ENCODE data around the gene NBEAL1. TPM values are rescaled to one million over a fixed set of nuclear protein-coding genes. Genes with fewer than 3 reads are reported as not detected.

The NBEAL1 gene
- total RNA-seq, 2 donors from 2014 or later: 99.2 to 119 TPM

DNA sequence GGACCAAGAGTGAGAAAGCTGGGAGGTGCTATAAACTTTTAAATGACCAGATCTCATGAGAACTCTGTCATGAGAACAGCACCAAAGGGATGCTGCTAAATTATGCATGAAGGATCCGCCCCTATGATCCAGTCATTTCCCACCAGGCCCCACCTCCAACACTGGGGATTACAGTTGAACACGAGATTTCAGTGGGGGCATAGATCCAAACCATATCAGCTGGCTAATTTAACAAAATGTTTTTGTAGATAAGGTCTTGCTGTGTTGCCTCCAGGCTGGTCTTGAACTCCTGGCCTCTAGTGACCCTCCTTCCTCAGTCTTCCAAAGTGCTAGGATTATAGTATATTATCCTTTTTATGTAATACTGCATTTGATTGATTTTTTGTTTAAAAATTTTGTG is 56.0 kb downstream of the NBEAL1 start:
- Histone ChIP-seq H3K36me3 (peaks cover 32% of the 10 kb centered on the region), H3K27me3 (replicated peaks; ENCODE audit: insufficient read depth) (no peaks in the 10 kb centered on the region), H3K9me3 (no peaks in the 10 kb centered on the region), H3K4me3 (no peak overlapping the region), H3K27ac (no peak overlapping the region), H3K4me1 (ENCODE audit: control insufficient read depth in 1 of 2, low read depth in 2 of 2) (no peaks in the 10 kb centered on the region)
- DNase-seq (ENCODE audit: low spot score): no peak
- no peak for TF ChIP-seq CTCF (IDR thresholded peaks at IDR 0.05)
- ATAC-seq (ENCODE audit: insufficient number of reproducible peaks, low FRiP score, low read depth): no peak

DNA sequence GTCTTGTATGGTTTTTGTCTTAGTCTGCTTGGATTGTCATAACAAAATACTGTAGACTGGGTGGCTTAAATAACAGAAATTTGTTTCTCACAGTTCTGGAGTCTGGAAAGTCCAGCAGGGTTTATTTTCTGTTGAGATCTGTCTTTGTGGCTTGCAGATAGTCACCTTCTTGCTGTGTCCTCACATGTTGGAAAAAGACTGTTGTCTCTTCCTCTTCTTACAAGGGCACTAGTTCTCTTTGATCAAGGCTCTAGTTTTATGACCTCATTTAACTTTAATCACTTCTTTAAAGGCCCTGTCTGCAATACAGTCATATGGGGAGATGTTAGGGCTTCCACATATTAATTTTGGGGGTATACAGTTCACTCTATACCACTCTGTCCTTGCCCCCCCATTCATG is 56.5 kb downstream of the NBEAL1 start:
- H3K27me3 ChIP-seq (replicated peaks; ENCODE audit: insufficient read depth): no peaks in the 10 kb centered on the region
- no peak for TF ChIP-seq CTCF (IDR thresholded peaks at IDR 0.05)
- H3K27ac ChIP-seq: no peak overlapping the region
- no peaks in the 10 kb centered on the region for H3K9me3 ChIP-seq
- no peaks in the 10 kb centered on the region for H3K4me1 ChIP-seq (ENCODE audit: control insufficient read depth in 1 of 2, low read depth in 2 of 2)
- no peak for ATAC-seq (ENCODE audit: insufficient number of reproducible peaks, low FRiP score, low read depth)
- DNase-seq (ENCODE audit: low spot score): no peak
- peaks cover 36% of the 10 kb centered on the region for H3K36me3 ChIP-seq
- H3K4me3 ChIP-seq: no peak overlapping the region

DNA sequence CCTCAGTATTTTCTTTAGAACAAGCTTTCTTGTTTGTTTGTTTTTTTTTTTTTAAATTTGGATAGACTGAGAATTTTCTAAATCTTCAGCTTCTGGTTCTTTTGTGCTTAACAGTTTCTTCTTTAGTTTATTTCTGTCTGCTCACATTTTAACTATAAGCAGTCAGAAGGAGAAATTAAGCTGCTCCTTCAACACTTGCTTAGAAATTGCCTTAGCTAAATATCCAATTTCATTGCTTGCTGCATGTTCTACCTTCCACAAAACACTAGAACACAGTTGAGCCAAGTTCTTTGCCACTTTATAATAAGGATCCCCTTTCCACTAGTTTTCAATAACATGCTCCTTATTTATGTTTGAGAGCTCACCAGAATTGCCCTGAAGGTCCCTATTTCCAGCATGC is 57.7 kb downstream of the NBEAL1 start:
- DNase-seq (ENCODE audit: low spot score): no peak
- ATAC-seq (ENCODE audit: insufficient number of reproducible peaks, low FRiP score, low read depth): no peak

GRCh38 chr2:203077451-203077850 is 62.8 kb downstream of the NBEAL1 start:
- no peak overlapping the region for H3K27ac ChIP-seq
- peaks cover 22% of the 10 kb centered on the region for H3K36me3 ChIP-seq
- H3K27me3 ChIP-seq (replicated peaks; ENCODE audit: insufficient read depth): no peaks in the 10 kb centered on the region
- peaks cover 6% of the 10 kb centered on the region in 2 donors for H3K4me1 ChIP-seq (ENCODE audit: control insufficient read depth in 1 of 2, low read depth in 2 of 2)
- H3K9me3 ChIP-seq: no peaks in the 10 kb centered on the region
- ATAC-seq (ENCODE audit: insufficient number of reproducible peaks, low FRiP score, low read depth) (no peak), DNase-seq (ENCODE audit: low spot score) (no peak)
- no peak overlapping the region for H3K4me3 ChIP-seq
- no peak for TF ChIP-seq CTCF (IDR thresholded peaks at IDR 0.05)

More for the DNA sequence above, 57.7 kb downstream of the NBEAL1 start:
- no peaks in the 10 kb centered on the region for H3K27me3 ChIP-seq (replicated peaks; ENCODE audit: insufficient read depth)
- H3K4me3 ChIP-seq: no peak overlapping the region
- H3K4me1 ChIP-seq (ENCODE audit: control insufficient read depth in 1 of 2, low read depth in 2 of 2): peaks cover 0 to 4% of the 10 kb centered on the region in 2 donors
- peaks cover 33% of the 10 kb centered on the region for H3K36me3 ChIP-seq
- no peaks in the 10 kb centered on the region for H3K9me3 ChIP-seq
- no peak overlapping the region for H3K27ac ChIP-seq
- no peak for TF ChIP-seq CTCF (IDR thresholded peaks at IDR 0.05)

DNA sequence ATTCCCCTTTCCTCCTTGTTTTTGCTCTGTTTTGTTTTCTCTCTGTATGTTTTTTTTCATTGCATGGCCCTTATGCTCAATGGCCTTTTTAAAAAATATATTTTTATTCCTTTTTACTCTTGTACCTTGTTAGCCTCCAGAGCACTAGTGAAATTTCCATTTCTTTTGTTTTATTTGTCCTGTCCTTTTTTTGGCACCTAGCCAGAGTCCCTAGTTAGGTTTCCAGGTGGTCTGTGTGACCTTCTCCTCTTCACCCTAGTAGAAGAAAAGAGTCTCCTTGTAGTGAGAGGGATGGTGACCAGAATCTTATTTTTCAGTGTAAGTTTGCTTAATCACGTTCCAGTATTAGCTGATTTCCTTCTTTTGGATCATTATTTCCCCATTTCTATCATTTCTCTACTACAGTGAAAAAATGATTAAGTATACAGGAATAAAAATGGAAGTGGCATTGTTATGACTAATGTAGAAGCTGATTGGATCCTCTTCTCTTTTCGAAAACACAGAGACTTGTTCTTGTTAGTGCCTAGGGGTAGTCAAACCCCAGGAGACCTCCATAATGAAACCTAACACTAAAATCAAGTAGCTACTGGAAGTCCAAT is 65.9 kb downstream of the NBEAL1 start:
- H3K9me3 ChIP-seq: no peaks in the 10 kb centered on the region
- H3K4me1 ChIP-seq (ENCODE audit: control insufficient read depth in 1 of 2, low read depth in 2 of 2): peaks cover 10 to 18% of the 10 kb centered on the region in 2 donors
- no peak overlapping the region for H3K4me3 ChIP-seq
- H3K27ac ChIP-seq: peak overlapping the region in 1 of 2 donors; percentile 2
- TF ChIP-seq CTCF (IDR thresholded peaks at IDR 0.05): no peak
- H3K27me3 ChIP-seq (replicated peaks; ENCODE audit: insufficient read depth): no peaks in the 10 kb centered on the region
- ATAC-seq (ENCODE audit: insufficient number of reproducible peaks, low FRiP score, low read depth) (no peak), DNase-seq (ENCODE audit: low spot score) (no peak)
- peaks cover 15% of the 10 kb centered on the region for H3K36me3 ChIP-seq
